GM12878 (cell line): ENCODE results near the gene ZNF423. TPM values are rescaled to one million over a fixed set of nuclear protein-coding genes. Genes with fewer than 3 reads are reported as not detected.

Experiments used
- ATAC-seq: fragments of 200-7000 bp; cut with Tn5 transposase; 3 replicates; pipeline ENCODE4 v1.9.1; 2020; ENCODE audit warnings: mild to moderate bottlenecking, moderate library complexity
- BruUV-seq: library from RNA; stranded (reverse); fragments of 400-500 nt; replicated peaks from 2 replicates; lab custom pipeline; 2021; lab: Mats Ljungman, UMichigan
- CTCF ChIA-PET: fragments of 300-600 bp; sonication (Branson Sonifier 250); formaldehyde crosslinking; extraction: SDS; loops from one replicate; lab custom pipeline; 2021; ENCODE audit warnings: inconsistent platforms; lab: Yijun Ruan, JAX
- POLR2A ChIA-PET: fragments of 350-600 bp; formaldehyde crosslinking; extraction: SDS; loops from one replicate; lab custom pipeline; 2021; ENCODE audit warnings: inconsistent platforms; lab: Charles Lee
- RAD21 ChIA-PET: fragments of 300-600 bp; sonication (Branson Sonifier 250); formaldehyde crosslinking; loops from one replicate; lab custom pipeline; 2023; ENCODE audit warnings: antibody characterized with exemption; ENCODE audit not compliant: unreplicated experiment; lab: Charles Lee
- SMC1A ChIA-PET: fragments of 300-600 bp; sonication (Branson Sonifier 250); formaldehyde crosslinking; loops from one replicate; lab custom pipeline; 2023; ENCODE audit not compliant: unreplicated experiment, uncharacterized antibody; lab: Charles Lee
- DNase-seq: peaks from one replicate; pipeline ENCODE4 v3.0.0-alpha.2; 2011; ENCODE audit warnings: low read depth, low spot score
- FAIRE-seq: peaks from 3 replicates; lab custom pipeline; 2011; peaks lifted over from hg19 to GRCh38; lab: Jason Lieb, UNC
- H2AFZ ChIP-seq: 2 replicates; pipeline ENCODE4 v1.6.0; 2011; ENCODE audit warnings: low read depth, low read length, control low read depth; ENCODE audit not compliant: control insufficient read depth
- H3K27ac ChIP-seq: 2 replicates; pipeline ENCODE4 v1.5.1; 2011; ENCODE audit warnings: control low read depth; ENCODE audit not compliant: control insufficient read depth, insufficient read depth
- H3K27me3 ChIP-seq, 2 experiments: replicated peaks in 1 of 2; 2 replicates each; pipeline versions ENCODE4 v1.6.0 to v1.6.1; 2011; ENCODE audit warnings: low read length in 1 of 2; ENCODE audit not compliant: control insufficient read depth in 2 of 2, insufficient read depth in 2 of 2
- H3K36me3 ChIP-seq, 2 experiments: 2 replicates each; pipeline ENCODE4 v1.5.1; 2011; ENCODE audit warnings: low read length in 1 of 2; ENCODE audit not compliant: control insufficient read depth in 2 of 2, insufficient read depth in 2 of 2
- H3K4me1 ChIP-seq: 2 replicates; pipeline ENCODE4 v1.6.1; 2011; ENCODE audit warnings: mild to moderate bottlenecking, low read length, moderate library complexity, mixed read lengths; ENCODE audit not compliant: control insufficient read depth, insufficient read depth
- H3K4me2 ChIP-seq: 2 replicates; pipeline ENCODE4 v1.6.0; 2011; ENCODE audit warnings: control low read depth; ENCODE audit not compliant: control insufficient read depth, insufficient read depth
- H3K4me3 ChIP-seq: fragments of 200-600 bp; sonication (generic); 2 replicates; pipeline ENCODE4 v1.5.1; 2016
- H3K79me2 ChIP-seq: 2 replicates; pipeline ENCODE4 v1.6.0; 2011; ENCODE audit warnings: low read length; ENCODE audit not compliant: control insufficient read depth, insufficient read depth
- H3K9ac ChIP-seq: 2 replicates; pipeline ENCODE4 v1.8.0; 2011; ENCODE audit warnings: low read length, control low read depth, mixed read lengths; ENCODE audit not compliant: control insufficient read depth, insufficient read depth
- H3K9me3 ChIP-seq: replicated peaks from 3 replicates; pipeline ENCODE4 v1.5.1; 2011; ENCODE audit warnings: mild to moderate bottlenecking, low read length; ENCODE audit not compliant: control insufficient read depth, insufficient read depth
- H4K20me1 ChIP-seq: 2 replicates; pipeline ENCODE4 v1.6.0; 2011; ENCODE audit not compliant: control insufficient read depth, insufficient read depth
- BRCA1 ChIP-seq: IDR thresholded peaks from 2 replicates; pipeline ENCODE4 v1.6.1; 2011; ENCODE audit warnings: low read depth, low read length, improper control_type of control experiment
- CTCF ChIP-seq, 3 experiments: IDR thresholded peaks in 2 of 3; conservative IDR thresholded peaks in 1 of 3; 2 replicates each; pipeline ENCODE4 v1.5.1; 2011; ENCODE audit warnings: low read depth in 3 of 3, low read length in 3 of 3, mild to moderate bottlenecking in 3 of 3, control low read depth in 2 of 3, moderate library complexity in 2 of 3, inconsistent platforms in 1 of 3, mixed read lengths in 1 of 3; ENCODE audit not compliant: control insufficient read depth in 2 of 3, insufficient read depth in 1 of 3; ENCODE audit errors: extremely low read depth in 1 of 3
- ESRRA ChIP-seq: IDR thresholded peaks from 2 replicates; pipeline ENCODE4 v1.6.1; 2012; ENCODE audit warnings: mild to moderate bottlenecking, low read length, improper control_type of control experiment
- ETV6 ChIP-seq, 2 experiments: fragments of 450-650 bp in 1 of 2; IDR thresholded peaks in 1 of 2; conservative IDR thresholded peaks in 1 of 2; 2 replicates each; pipeline ENCODE4 v1.6.1; 2014; ENCODE audit warnings: antibody characterized with exemption in 1 of 2, borderline replicate concordance in 1 of 2, low read depth in 1 of 2, mild to moderate bottlenecking in 1 of 2, moderate library complexity in 1 of 2
- NFYB ChIP-seq: IDR thresholded peaks from 2 replicates; pipeline ENCODE4 v1.6.1; 2011; ENCODE audit warnings: low read depth, mild to moderate bottlenecking, low read length, improper control_type of control experiment, moderate library complexity; ENCODE audit not compliant: insufficient read depth
- ZNF384 ChIP-seq: IDR thresholded peaks from 2 replicates; pipeline ENCODE4 v1.6.1; 2012; ENCODE audit warnings: low read depth, mild to moderate bottlenecking, low read length, improper control_type of control experiment, borderline replicate concordance
- ZSCAN29 ChIP-seq: fragments of 450-650 bp; IDR thresholded peaks from 2 replicates; pipeline ENCODE4 v1.6.1; 2017; ENCODE audit warnings: mild to moderate bottlenecking, moderate library complexity
- WGBS: methylation state at CpG from one replicate; pipeline ENCODE4 v1.1.6; 2016; ENCODE audit warnings: low lambda C conversion rate; ENCODE audit not compliant: insufficient replicate concordance, insufficient coverage; ENCODE audit errors: missing lambda C conversion rate; 5-methylcytosine and 5-hydroxymethylcytosine counted together
- in situ Hi-C: fragments of 300-500 bp; cut with MboI; formaldehyde crosslinking; loops from 9 replicates; pipeline ENCODE4 v1.14.3; 2018; ENCODE audit warnings: mixed read lengths
- intact Hi-C: fragments of 100-400 bp; cut with micrococcal nuclease; formaldehyde crosslinking; loops from one replicate; pipeline ENCODE4 v1.14.2; 2022; ENCODE audit not compliant: unreplicated experiment
- polyA plus RNA-seq, 11 experiments: library from polyadenylated mRNA; depleted of rRNA in 4 of 11; unstranded in 6 of 11; stranded (reverse) in 5 of 11; fragments of >200 nt; fragmentation: Nextera tagmentation in 4 of 11; fragmentation: Illumina TruSeq in 1 of 11; extraction: Ambion mirVana in 4 of 11; extraction: Trizol in 1 of 11; gene quantifications; 1 replicate in 1 of 11; 2 replicates in 10 of 11; pipeline versions ENCODE4 v1.2.1 to v1.2.3, GENCODE V29; 2011 to 2016; ENCODE audit warnings: inconsistent platforms in 2 of 11, missing spikeins in 2 of 11, low read depth in 1 of 11
- total RNA-seq, 4 experiments: library from RNA; depleted of rRNA in 3 of 4; stranded (reverse); fragments of >200 nt in 3 of 4; fragmentation: Illumina TruSeq in 1 of 4; extraction: Trizol in 1 of 4; gene quantifications; 2 replicates each; pipeline versions ENCODE4 v1.2.1 to v1.2.3, GENCODE V29; 2013 to 2021
- TF ChIP-seq, protein P1 (sequence below): IDR thresholded peaks from 2 replicates; pipeline ENCODE4 v1.6.1; 2011; ENCODE audit warnings: borderline replicate concordance, low read depth, mild to moderate bottlenecking, moderate library complexity, low read length; ENCODE audit not compliant: insufficient read depth, poor library complexity, severe bottlenecking
- TF ChIP-seq, protein P2 (sequence below): IDR thresholded peaks from 2 replicates; pipeline ENCODE4 v1.6.1; 2011; ENCODE audit warnings: borderline replicate concordance, low read depth, mild to moderate bottlenecking, moderate library complexity, mixed read lengths, low read length; ENCODE audit not compliant: insufficient read depth; ENCODE audit errors: extremely low read length
- TF ChIP-seq, protein P3 (sequence below): IDR thresholded peaks from 2 replicates; pipeline ENCODE4 v1.6.1; 2011; ENCODE audit warnings: low read depth, mild to moderate bottlenecking, low read length, moderate library complexity, borderline replicate concordance; ENCODE audit errors: extremely low read depth
- TF ChIP-seq, protein P4 (sequence below): fragments of 450-650 bp; IDR thresholded peaks from 2 replicates; pipeline ENCODE4 v1.6.1; 2016; ENCODE audit warnings: mild to moderate bottlenecking, moderate library complexity, borderline replicate concordance
- TF ChIP-seq, protein P5 (sequence below): fragments of 450-650 bp; IDR thresholded peaks from 2 replicates; pipeline ENCODE4 v1.6.1; 2016; ENCODE audit warnings: mild to moderate bottlenecking

The ZNF423 gene
- total and polyA plus RNA-seq, 10 of the 15 experiments (the other 5 are each of a cell fraction or from before 2014, with no cell fraction given) = 0.03 to 0.64 (median 0.10) TPM

DNA sequence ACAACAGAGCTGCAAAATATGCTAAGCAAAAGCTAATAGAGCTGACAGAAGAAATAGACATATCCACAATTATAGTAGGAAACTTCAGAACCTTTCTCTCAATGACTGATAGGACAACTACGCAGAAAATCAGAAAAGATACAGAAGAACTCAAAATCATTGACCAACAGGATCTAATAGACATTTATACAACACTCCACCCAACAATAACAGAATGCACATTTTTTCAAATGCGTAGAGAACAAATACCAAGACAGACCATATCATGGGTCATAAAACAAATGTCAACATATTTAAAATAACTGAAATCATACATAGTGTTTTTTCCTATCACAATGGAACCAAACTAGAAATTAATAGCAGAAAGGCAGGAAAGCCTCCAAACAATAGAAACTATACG is 244.9 kb downstream of the ZNF423 start:
- H3K4me1 ChIP-seq = no peaks in the 10 kb centered on the region
- ChIA-PET POLR2A (no interaction called here), RAD21 (no interaction called here), CTCF (no interaction called here), SMC1A (no interaction called here)
- H4K20me1 ChIP-seq = no peaks in the 10 kb centered on the region
- no peak overlapping the region for H3K27ac ChIP-seq
- H3K27me3 ChIP-seq = peaks cover 0 to 1% of the 10 kb centered on the region in 2 experiments; a peak in 2 of 4 replicates
- no peak for ATAC-seq
- no peak overlapping the region for H3K9ac ChIP-seq
- DNase-seq = no peak
- 72% methylated on average over 3 of the region's 3 CpGs for WGBS
- no TSS peak for BruUV-seq
- H3K4me3 ChIP-seq = no peak overlapping the region
- H3K4me2 ChIP-seq = no peak overlapping the region
- intact Hi-C loops = no loop called here
- no peaks in the 10 kb centered on the region for H3K9me3 ChIP-seq
- H3K36me3 ChIP-seq = no peaks in the 10 kb centered on the region
- in situ Hi-C loops = no loop called here
- FAIRE-seq = no peak
- H3K79me2 ChIP-seq = no peaks in the 10 kb centered on the region
- H2AFZ ChIP-seq = no peak overlapping the region
- TF ChIP-seq CTCF (IDR thresholded peaks at IDR 0.05 in 2 of 3, conservative IDR thresholded peaks at IDR 0.05 in 1 of 3; ENCODE audit: control insufficient read depth in 2 of 3, extremely low read depth in 1 of 3, insufficient read depth in 1 of 3, low read depth in 3 of 3, low read length in 3 of 3) = no peak
- no peak for TF ChIP-seq ZNF384
- no peak for TF ChIP-seq ETV6 (conservative IDR thresholded peaks at IDR 0.05 in 1 of 2, IDR thresholded peaks at IDR 0.05 in 1 of 2; ENCODE audit: borderline replicate concordance in 1 of 2, low read depth in 1 of 2)
- TF ChIP-seq, protein P1, sequence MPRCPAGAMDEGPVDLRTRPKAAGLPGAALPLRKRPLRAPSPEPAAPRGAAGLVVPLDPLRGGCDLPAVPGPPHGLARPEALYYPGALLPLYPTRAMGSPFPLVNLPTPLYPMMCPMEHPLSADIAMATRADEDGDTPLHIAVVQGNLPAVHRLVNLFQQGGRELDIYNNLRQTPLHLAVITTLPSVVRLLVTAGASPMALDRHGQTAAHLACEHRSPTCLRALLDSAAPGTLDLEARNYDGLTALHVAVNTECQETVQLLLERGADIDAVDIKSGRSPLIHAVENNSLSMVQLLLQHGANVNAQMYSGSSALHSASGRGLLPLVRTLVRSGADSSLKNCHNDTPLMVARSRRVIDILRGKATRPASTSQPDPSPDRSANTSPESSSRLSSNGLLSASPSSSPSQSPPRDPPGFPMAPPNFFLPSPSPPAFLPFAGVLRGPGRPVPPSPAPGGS = no peak
- TF ChIP-seq BRCA1 = no peak
- TF ChIP-seq, protein P2, sequence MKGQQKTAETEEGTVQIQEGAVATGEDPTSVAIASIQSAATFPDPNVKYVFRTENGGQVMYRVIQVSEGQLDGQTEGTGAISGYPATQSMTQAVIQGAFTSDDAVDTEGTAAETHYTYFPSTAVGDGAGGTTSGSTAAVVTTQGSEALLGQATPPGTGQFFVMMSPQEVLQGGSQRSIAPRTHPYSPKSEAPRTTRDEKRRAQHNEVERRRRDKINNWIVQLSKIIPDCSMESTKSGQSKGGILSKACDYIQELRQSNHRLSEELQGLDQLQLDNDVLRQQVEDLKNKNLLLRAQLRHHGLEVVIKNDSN = no peak
- TF ChIP-seq ZSCAN29 = no peak
- TF ChIP-seq, protein P3, sequence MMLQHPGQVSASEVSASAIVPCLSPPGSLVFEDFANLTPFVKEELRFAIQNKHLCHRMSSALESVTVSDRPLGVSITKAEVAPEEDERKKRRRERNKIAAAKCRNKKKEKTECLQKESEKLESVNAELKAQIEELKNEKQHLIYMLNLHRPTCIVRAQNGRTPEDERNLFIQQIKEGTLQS = no peak
- TF ChIP-seq NFYB = no peak
- no peak for TF ChIP-seq ESRRA
- TF ChIP-seq, protein P4, sequence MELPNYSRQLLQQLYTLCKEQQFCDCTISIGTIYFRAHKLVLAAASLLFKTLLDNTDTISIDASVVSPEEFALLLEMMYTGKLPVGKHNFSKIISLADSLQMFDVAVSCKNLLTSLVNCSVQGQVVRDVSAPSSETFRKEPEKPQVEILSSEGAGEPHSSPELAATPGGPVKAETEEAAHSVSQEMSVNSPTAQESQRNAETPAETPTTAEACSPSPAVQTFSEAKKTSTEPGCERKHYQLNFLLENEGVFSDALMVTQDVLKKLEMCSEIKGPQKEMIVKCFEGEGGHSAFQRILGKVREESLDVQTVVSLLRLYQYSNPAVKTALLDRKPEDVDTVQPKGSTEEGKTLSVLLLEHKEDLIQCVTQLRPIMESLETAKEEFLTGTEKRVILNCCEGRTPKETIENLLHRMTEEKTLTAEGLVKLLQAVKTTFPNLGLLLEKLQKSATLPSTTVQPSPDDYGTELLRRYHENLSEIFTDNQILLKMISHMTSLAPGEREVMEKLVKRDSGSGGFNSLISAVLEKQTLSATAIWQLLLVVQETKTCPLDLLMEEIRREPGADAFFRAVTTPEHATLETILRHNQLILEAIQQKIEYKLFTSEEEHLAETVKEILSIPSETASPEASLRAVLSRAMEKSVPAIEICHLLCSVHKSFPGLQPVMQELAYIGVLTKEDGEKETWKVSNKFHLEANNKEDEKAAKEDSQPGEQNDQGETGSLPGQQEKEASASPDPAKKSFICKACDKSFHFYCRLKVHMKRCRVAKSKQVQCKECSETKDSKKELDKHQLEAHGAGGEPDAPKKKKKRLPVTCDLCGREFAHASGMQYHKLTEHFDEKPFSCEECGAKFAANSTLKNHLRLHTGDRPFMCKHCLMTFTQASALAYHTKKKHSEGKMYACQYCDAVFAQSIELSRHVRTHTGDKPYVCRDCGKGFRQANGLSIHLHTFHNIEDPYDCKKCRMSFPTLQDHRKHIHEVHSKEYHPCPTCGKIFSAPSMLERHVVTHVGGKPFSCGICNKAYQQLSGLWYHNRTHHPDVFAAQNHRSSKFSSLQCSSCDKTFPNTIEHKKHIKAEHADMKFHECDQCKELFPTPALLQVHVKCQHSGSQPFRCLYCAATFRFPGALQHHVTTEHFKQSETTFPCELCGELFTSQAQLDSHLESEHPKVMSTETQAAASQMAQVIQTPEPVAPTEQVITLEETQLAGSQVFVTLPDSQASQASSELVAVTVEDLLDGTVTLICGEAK = no peak
- TF ChIP-seq, protein P5, sequence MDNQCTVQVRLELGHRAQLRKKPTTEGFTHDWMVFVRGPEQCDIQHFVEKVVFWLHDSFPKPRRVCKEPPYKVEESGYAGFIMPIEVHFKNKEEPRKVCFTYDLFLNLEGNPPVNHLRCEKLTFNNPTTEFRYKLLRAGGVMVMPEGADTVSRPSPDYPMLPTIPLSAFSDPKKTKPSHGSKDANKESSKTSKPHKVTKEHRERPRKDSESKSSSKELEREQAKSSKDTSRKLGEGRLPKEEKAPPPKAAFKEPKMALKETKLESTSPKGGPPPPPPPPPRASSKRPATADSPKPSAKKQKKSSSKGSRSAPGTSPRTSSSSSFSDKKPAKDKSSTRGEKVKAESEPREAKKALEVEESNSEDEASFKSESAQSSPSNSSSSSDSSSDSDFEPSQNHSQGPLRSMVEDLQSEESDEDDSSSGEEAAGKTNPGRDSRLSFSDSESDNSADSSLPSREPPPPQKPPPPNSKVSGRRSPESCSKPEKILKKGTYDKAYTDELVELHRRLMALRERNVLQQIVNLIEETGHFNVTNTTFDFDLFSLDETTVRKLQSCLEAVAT = no peak
